LNCaP clone FGC (cell line): Measurements from ENCODE around the gene INPP4B.

ENCODE experiments used
- DNase-seq: peaks from one replicate; pipeline ENCODE4 v3.0.0-alpha.2; 2011; ENCODE audit warnings: low read depth
- H3K4me3 ChIP-seq: 2 replicates; pipeline ENCODE4 v1.5.1; 2011; ENCODE audit warnings: mild to moderate bottlenecking, low read depth, low read length, control low read depth
- CTCF ChIP-seq: IDR thresholded peaks from 2 replicates; pipeline ENCODE4 v1.5.1; 2012; ENCODE audit warnings: mild to moderate bottlenecking; ENCODE audit not compliant: control insufficient read depth, insufficient read depth; ENCODE audit errors: extremely low read depth

INPP4B gene

DNA sequence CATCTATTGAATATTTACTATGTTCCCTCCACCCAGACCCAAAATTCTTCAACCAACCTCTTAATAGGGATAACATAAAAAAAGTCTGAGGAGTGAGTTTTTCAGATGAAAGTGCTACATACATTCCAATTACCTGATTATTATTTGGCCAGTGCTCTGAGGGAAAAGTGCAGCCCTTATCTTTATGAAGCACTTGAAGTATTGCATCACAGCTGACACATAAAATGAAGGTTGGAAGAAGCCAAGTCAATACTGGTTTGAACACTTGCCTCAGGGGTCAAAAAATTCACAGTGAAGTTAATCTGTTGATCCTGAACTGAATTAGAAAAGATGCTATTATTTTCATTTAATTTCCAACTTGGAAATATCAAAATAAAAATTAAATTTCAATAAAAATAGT, 498.9 kb downstream of the INPP4B start:
- DNase-seq = no peak
- no peak overlapping the region for H3K4me3 ChIP-seq
- no peak for TF ChIP-seq CTCF

DNA sequence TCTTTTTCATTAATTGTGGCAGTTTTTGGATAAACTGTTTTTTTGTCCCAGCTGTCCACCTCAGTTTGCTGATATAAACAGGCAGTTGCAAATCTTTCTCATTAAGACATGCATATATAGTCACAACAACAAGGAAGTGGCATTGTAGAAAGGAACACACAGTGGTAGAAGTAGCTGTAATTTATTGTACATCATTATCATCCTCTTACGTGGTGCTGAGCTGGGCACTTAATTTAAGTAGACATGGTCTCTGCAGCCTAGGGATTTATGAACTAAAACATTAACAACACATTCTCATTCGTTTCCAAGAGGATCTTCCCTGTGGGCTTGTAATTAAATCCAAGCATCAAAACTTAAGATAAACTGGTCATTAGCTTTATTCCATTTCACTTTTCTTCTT, 500.2 kb downstream of the INPP4B start:
- DNase-seq = no peak
- TF ChIP-seq CTCF = no peak
- no peak overlapping the region for H3K4me3 ChIP-seq

DNA sequence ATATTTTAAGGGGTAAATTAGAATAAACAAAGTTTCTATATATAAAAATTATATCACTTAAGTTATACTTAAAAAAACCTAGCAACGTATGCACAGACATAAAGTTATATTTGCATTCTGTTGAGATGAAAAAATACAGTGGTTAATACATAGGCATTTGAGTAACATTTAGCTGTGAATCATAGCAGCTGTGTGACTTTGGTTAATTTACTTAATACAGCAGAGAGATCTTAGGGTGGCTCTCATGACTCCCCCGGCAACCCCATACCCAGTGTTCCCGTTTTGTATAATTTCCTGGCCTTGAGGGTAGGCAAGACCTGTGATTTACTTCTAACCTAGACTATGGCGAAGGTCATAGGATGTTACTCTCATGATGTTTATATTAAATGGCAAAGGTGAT, 504.8 kb downstream of the INPP4B start:
- H3K4me3 ChIP-seq = no peak overlapping the region
- DNase-seq = no peak
- no peak for TF ChIP-seq CTCF

GRCh38 chr4:142339053-142339452, 507.0 kb downstream of the INPP4B start:
- no peak for TF ChIP-seq CTCF
- DNase-seq = no peak
- H3K4me3 ChIP-seq = no peak overlapping the region

DNA sequence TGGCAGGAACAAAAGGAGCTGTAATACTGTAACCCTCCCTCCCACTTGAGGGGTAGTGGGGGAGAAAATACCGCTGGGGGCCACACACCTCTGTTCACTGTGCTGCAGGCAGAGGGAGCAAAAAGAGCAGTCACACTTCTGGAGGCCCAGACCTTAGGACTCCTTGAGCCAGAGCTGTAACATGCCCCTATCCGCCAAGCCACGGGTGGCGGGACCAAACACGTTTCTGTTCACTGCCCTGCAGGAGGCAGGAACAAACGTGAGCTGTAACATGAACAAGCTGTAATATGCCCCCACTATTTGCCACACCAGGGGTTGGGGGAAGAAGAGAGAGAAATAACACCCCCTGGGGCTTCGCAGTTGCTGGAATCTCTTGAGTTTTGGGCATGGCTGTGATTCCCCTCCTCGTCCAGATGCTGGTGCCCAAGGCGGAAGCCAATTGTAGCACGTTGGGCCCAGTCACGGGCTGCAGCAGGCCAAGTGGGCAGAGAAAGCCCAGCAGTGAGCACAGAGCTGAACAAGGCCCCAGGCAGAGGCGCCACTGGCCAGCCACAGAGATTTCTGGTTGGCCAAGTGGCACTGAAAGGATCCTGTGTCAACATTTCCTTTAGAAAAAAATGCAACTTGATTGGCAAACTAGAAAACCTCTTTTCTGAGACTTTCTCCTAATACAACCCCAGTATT, 509.7 kb downstream of the INPP4B start:
- H3K4me3 ChIP-seq = no peak overlapping the region
- DNase-seq = no peak
- TF ChIP-seq CTCF = no peak

- TF ChIP-seq CTCF = no peak
Observed at GRCh38 chr4:142334931-142335330, 511.2 kb downstream of the INPP4B start.

DNA sequence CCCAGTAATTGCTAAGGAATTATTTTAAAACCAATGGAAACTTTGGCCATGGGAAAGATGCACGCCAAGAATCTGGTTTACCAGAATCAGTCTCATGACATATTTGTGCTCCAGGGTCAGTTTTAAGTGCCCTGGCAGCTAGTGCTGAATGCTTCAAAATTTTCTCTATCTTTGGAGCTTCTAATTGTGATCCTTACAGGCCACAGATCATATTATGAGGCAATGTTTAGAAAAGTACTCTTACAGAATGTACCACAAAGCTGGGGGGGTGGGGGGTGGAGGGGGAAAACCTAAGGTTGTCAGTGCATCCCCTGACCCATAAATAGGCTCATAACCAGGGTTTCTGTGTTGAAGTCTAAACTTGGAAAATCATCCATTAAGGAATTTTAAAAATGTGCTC, 514.5 kb downstream of the INPP4B start:
- TF ChIP-seq CTCF = no peak
- no peak for DNase-seq
- H3K4me3 ChIP-seq = no peak overlapping the region

More at GRCh38 chr4:142334931-142335330, 511.2 kb downstream of the INPP4B start:
- no peak overlapping the region for H3K4me3 ChIP-seq
- DNase-seq = no peak
